NCI-H187 treated with DMSO at 0.1 percent for 48 hours (cell line): ENCODE data around the gene KIR2DL1.
"Not testable (repeated sequence)": the region's sequence is repeated elsewhere in the genome, so short reads cannot be mapped to it uniquely, and the experiment has no call there.

Experiments
- DNase-seq: peaks from one replicate; lab custom pipeline; 2025; lab: John Stamatoyannopoulos, UW

The KIR2DL1 gene

GRCh38 chr19:54771018-54771960 lies 1.7 kb downstream of the KIR2DL1 start:
- DNase-seq = not testable (repeated sequence)

DNA sequence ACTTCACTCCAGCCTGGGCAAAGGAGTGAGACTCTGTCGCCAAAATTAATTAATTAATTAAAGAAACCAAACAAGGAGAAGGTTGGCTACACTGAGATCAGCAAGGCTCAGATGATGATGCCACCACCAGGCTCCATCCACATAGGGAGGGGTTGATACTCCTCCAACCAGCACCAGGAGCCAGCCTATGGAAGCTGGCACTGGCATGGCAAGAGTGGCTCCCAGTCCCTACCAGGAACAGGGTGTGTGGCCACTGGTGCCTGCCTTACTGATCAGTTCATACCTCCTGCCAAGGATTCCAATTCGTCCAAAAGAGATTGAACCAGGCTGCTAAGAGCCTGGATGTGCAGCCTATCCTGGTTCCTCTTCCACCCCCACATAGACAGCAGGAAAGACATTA lies 3.1 kb downstream of the KIR2DL1 start:
- DNase-seq = not testable (repeated sequence)

DNA sequence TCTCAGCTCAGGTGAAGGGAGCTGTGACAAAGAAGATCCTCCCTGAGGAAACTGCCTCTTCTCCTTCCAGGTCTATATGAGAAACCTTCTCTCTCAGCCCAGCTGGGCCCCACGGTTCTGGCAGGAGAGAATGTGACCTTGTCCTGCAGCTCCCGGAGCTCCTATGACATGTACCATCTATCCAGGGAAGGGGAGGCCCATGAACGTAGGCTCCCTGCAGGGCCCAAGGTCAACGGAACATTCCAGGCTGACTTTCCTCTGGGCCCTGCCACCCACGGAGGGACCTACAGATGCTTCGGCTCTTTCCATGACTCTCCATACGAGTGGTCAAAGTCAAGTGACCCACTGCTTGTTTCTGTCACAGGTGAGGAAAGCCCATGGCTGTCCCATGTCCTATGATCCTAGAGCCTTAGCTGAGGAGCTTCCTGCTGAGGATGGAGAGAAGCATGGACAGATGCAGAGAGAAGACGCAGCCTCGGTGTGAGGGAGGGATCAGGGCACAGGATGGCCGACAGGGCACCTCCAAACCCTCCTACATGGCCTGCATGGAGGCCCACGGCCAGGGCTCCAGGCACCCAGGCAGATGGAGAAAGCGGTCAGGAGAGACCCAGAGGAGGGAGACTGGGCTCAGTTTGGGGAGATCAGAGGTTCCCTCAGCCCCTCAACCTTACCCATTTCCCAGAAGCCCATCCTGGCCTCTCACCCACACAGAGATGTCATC lies 5.7 kb downstream of the KIR2DL1 start:
- DNase-seq = not testable (repeated sequence)

- not testable (repeated sequence) for DNase-seq
These were observed 6.2 kb downstream of the KIR2DL1 start for GRCh38 chr19:54775830-54776229.

- not testable (repeated sequence) for DNase-seq
These were observed 8.3 kb downstream of the KIR2DL1 start for GRCh38 chr19:54777851-54778250.

DNA sequence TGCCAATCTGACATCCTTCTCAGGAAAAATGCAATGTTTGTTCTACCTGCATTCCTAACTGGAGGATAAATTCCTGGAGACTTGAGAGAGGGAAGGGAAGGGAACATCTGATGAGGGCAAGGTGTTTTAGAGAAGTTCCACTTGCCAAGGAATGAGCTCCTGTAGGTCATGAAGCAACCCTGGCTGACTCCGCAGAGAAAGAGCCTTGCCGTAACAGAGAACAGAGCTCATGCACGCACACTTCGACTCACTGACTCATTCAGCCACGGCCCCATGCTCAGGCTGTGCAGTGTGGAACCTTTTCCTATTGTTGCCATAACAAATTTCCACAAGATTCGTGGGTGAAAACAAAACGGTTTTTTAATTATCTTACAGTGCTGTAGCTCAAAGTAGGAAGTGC lies 9.3 kb downstream of the KIR2DL1 start:
- DNase-seq = not testable (repeated sequence)

- DNase-seq = not testable (repeated sequence)
These were observed 13.3 kb downstream of the KIR2DL1 start for GRCh38 chr19:54782916-54783315.

- DNase-seq = not testable (repeated sequence)
These were observed 16.6 kb downstream of the KIR2DL1 start for GRCh38 chr19:54786091-54786723.

DNA sequence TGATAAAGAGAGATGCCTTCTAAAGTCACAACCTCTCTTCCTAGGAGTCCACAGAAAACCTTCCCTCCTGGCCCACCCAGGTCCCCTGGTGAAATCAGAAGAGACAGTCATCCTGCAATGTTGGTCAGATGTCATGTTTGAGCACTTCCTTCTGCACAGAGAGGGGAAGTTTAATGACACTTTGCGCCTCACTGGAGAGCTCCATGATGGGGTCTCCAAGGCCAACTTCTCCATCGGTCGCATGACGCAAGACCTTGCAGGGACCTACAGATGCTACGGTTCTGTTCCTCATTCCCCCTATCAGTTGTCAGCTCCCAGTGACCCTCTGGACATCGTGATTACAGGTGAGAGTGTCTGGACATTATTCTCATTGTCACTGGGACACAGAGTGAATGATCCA lies 18.6 kb downstream of the KIR2DL1 start:
- not testable (repeated sequence) for DNase-seq

DNA sequence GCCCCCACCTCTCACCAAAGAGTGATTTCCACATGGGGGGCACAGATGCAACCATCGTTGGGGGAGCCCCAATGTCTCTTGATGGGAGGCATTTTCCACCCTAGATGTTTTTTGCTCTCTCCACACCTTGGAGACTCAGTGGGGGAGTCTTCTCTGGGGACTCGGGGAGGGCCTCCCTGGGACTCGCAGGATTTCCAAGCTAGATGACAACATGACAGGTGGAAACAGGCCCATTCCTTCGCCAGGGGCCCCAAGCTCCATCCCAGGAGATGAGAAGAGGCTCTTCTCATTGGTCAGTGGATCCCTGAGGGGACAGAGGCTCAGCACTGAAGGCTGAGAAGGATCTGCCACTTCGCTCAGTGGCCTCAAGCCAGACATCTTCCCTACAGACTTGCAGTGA lies 21.1 kb downstream of the KIR2DL1 start:
- DNase-seq = no peak

GRCh38 chr19:54791476-54791875 lies 21.9 kb downstream of the KIR2DL1 start:
- no peak for DNase-seq

DNA sequence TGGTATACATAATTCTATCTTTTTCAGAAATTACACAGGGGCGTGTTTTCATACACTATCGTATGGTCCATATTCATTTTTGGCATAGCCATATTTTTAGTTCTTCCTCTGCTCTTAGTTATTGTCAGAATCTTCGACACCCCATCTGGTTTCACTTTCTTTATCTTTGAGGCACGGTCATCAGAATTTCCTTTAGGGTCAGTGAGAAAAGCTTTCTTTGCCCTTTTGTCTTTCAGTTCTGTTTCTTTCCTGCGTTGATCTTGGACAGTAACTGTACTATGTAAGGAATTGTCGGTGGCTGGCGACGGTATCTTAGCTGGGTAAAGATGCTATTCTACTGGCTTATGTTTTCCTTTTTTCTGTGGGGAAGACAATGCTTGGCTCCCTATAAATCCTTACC lies 23.2 kb downstream of the KIR2DL1 start:
- DNase-seq = no peak

- DNase-seq = no peak
These were observed 26.2 kb downstream of the KIR2DL1 start for GRCh38 chr19:54795758-54796157.

- DNase-seq = no peak
These were observed 33.8 kb downstream of the KIR2DL1 start, which contains the start of gene KIR2DL4 for GRCh38 chr19:54803410-54803809. Gene KIR2DL4, plus strand, starts transcription at chr19:54803610. Its CDS starts 42 bp downstream, at chr19:54803652.

GRCh38 chr19:54804101-54804500 lies 34.5 kb downstream of the KIR2DL1 start:
- DNase-seq = no peak

DNA sequence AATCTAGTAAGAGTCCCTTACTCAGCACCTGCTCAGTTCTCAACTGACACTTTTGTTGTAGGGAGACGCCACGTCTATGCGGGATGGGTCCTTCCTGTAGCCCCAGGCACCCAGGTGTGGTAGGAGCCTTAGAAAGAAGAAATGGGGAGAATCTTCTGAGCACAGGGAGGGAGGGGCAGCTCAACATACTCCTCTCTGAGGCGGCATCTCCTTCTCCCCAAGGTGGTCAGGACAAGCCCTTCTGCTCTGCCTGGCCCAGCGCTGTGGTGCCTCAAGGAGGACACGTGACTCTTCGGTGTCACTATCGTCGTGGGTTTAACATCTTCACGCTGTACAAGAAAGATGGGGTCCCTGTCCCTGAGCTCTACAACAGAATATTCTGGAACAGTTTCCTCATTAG lies 35.0 kb downstream of the KIR2DL1 start:
- no peak for DNase-seq

DNA sequence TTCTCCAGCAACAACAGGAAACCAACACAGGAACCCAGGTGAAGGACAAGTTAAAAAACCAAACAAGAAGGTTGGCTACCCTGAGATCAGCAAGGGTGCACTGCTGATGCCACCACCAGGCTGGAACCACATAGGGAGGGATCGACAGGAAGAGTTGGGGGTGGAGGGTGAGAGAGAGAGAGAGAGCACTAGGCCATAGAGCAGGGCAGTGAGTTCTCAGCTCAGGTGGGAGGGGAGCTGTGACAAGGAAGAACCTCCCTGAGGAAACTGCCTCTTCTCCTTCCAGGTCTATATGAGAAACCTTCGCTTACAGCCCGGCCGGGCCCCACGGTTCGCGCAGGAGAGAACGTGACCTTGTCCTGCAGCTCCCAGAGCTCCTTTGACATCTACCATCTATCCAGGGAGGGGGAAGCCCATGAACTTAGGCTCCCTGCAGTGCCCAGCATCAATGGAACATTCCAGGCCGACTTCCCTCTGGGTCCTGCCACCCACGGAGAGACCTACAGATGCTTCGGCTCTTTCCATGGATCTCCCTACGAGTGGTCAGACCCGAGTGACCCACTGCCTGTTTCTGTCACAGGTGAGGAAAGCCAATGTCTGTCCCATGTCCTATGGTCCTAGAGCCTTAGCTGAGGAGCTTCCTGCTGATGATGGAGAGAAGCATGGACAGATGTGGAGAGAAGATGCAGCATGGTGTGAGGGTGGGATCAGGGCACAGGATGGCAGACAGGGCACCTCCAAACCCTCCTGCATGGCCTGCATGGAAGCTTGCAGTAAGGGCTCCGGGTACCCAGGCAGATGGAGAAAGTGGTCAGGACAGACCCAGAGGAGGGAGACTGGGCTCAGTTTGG lies 36.3 kb downstream of the KIR2DL1 start:
- DNase-seq = no peak

DNA sequence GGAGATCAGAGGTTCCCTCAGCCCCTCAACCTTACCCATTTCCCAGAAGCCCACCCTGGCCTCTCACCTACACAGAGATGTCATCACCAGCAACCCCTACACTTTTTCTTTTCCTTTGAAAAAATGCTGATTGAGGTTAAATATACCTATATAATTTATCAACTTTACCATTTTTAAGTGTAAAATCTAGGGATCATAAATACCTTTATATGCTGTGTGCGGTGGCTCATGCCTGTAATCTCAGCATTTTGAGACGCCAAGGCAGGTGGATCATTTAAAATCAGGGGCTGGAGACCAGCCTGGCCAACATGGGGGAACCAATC lies 36.9 kb downstream of the KIR2DL1 start:
- no peak for DNase-seq

- DNase-seq = not testable (repeated sequence)
These were observed 45.0 kb downstream of the KIR2DL1 start for GRCh38 chr19:54814571-54814970.

DNA sequence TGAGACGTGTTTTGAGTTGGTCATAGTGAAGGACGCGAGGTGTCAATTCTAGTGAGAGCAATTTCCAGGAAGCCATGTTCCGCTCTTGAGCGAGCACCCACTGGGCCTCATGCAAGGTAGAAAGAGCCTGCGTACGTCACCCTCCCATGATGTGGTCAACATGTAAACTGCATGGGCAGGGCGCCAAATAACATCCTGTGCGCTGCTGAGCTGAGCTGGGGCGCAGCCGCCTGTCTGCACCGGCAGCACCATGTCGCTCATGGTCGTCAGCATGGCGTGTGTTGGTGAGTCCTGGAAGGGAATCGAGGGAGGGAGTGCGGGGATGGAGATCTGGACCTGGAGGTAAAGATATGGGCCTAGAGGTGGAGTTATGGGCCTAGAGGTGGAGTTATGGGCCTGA lies 46.7 kb downstream of the KIR2DL1 start, which contains the start of gene KIR3DL1:
KIR3DL1 (plus strand) TSS at position 218 of the 400 bp plus-strand sequence.
- DNase-seq = not testable (repeated sequence)
